NCI-H748 (cell line): ENCODE results near the gene LGALS7.

Source experiments
- DNase-seq: peaks from one replicate; lab custom pipeline; 2025; ENCODE audit not compliant: unreplicated experiment; lab: John Stamatoyannopoulos, UW

LGALS7 gene

DNA sequence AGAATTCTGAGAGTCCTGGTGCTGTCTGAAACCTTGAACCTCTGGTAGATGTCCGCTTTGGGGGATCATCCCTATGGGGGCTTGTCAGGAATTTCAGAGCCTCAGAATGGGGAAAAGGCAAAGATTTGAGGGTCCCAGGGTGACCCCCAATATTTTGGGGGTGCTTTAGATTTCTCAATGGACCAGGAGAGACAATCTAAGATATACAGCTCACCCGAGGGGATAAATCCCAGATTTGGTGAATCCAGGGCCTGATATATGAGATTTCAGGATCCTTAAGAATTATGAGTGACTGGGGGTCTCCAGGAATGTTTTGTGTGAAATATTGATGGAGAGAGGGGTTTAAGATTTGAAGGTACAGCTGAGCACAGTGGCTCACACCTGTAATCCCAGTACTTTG is 32.4 kb downstream of the LGALS7 start:
- DNase-seq: no peak

DNA sequence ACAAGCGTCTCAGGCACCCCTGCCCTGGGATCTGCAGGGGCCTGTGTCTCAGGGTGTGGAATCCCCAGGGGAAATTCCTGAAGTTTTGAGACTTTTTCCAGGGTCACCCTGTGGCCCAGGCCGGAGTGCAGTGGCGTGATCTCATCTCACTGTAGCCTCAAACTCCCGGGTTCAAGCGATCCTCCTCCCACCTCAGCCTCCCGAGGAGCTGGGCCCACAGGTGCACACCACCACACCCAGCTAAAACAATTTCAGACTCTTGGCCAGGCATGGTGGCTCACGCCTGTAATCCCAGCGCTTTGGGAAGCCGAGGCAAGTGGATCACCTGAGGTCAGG is 33.1 kb downstream of the LGALS7 start:
- no peak for DNase-seq

DNA sequence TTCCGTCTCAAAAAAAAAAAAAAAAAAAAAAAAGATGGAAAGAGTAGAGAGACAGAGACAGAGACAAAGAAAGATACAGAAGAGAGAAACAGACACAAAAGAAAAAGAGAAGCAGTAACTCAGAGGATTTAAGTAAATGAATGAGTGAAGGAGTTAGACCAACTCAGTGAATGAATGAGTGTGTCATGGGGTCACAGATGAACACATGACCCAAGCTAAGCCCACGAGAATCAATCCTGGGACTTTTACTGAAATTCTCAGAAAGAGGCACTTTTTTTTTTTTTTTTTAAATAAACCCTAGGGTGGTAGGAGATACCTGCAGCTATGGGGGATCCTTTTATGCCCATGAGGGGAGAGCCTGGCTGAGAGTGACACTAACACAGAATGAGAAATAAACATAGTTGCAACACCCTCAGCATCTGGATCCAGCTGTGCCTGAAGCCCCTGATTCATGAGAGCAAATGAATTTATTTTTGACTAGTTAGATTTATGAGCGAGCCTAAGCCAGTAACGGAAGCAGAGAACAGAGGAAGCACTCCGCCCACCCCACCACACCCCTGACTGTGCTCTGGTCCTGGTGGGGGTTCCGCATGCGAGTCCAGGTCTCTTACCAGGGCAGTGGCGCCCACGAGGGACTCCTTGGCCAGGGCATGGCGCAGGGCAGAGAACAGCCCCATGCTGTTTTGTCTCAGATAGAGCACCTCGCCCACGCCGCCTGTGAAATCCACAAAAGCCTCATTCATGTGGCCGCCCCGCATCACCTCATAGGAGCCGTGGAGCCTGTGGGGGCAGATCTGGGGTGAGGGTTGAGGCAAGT is 33.7 kb downstream of the LGALS7 start:
- DNase-seq: no peak

DNA sequence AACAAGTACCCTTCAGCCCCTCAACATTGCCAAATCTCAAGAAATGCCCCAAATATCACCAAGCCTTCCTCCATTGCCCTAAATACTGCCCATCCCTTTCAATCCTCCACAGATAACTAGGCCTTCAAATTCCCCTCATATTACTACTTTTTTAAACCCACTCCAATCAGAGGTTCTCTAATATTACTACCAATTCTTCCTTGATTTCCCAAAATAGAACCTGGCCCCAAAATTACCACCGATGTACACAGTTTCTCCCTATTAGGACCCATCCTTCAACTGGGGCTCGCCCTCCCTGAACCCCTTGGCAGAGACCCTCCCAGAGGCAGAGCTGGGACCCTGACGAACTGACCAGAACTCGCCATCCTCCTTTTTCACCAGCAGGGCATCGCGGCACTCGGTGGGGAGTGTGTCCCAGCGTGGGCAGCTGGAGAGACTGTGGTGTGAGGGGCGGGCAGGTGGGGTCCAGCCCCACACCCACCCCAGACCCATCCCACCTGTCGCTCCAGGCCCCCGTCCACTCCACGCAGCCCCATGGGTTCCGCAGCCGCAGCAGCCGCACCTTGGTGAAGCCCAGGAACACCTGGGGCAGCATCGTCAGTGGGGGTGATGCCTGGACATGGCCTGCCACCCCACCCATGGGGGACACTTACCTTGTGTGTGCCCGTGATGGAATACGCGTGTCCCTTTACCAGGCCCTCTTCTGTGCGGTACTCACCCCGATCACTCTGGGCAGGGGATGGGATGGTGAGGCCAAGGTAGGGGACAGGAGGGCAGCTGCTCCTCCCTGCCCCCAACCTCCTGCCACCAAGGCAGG is 35.2 kb downstream of the LGALS7 start:
- no peak for DNase-seq

DNA sequence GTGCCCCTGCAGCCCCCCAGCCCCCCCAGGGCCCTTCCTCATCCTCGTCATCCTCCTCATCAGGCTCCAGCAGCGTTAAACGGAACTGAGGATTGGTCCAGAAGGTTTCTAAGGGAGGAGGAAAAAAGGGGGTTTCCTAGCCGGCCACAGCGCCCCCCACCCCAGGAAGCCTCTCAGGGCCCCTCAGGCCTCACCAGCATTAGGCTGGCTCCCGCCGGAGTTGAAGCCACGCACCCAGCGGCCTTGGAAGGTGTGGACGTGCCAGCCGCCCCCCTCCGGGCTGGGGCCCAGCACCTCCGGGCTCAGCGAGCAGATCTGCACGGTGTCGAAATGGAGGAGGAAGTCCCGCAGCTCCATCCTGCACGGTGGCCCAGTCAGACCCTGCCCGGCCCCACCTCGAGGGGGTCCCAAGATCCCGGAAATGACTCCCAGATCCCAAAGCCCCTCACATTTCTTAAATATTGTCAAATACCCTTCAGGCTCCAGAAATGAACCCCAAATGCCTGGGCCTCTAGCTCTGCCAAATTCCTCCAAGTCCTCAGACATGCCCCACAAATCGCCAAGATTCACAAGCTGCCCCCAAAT is 35.9 kb downstream of the LGALS7 start:
- no peak for DNase-seq

DNA sequence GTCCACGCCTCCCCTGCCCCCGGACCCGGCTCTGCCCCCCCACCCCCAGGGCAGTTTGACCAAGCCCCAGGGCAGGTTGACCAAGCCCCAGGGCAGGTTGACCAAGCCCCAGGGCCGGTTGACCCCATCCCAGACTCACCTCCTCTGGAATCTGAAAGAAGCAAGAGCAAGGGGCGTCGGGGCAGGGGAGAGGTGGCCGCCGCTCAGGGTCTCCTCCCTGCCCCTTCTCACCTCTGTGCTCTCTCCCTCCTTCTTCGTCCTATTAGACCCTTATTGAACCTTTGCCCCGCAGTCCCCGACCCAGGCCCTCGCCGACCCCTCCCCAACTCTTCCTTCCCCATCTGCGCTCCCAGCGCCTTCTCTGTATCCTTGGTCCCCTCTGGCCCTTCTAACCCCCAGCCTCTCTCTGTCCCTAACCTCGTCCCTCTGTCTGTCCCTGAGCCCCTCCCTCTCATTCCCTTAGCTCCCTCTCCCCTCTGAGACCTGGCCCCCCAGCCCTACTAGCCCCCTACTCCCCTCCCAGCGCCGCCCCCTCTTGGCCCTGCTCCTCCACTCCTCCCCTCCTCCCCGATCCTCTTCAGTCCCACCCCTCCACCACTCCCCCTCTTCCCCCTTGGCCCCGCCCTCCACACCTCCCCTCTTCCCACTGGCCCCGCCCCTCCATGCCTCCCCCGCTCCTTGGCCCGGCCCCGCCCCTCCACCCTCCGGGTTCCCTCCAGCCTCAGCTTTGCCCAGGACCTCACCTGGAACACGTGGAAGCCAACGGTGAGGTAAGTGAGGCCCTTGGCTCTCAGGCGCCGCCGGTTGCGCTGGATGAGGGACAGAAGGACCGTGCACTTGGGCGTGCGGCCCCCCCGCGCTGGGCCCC is 36.7 kb downstream of the LGALS7 start:
- DNase-seq: peak; percentile 87

DNA sequence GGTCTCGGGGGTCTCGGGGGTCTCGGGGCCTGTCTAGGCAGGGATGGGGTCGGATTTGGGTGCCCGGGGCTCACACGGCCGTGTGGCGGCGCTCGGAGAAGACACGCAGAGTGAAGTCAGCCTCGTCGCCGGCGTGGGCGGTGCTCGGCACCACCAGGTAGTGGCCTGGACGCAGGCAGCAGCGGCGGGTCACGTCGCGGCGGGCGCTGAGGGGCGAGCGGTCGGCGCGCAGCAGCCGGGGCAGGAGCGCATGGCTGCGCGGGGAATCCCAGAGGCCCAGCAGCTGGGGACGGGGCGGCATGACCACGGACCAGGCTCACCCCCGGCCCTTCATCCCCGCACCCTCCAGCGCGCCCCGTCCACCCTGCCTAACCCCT is 37.3 kb downstream of the LGALS7 start:
- DNase-seq: peak; percentile 81

DNA sequence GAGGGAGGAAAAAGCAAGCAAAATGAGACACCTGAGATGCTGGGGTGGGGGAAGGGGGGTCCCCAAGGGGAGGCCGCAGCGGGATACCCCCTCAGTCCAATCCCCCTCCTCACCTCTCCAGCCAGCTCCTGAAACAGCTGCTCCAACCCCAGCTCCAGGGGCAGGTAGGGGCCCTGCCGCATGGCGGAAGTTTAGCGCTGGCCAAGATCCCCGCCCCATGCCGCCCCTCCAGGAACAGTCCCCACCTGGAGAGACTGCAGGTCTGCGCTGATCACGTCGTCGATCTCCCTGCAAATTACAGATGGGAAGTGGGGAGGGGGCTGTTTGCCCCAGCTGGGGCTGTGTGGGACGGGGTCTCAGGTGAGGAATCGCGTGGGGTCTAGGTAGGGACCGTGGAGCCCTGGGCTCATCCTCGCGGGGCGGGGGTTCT is 38.0 kb downstream of the LGALS7 start:
- peak; percentile 74 for DNase-seq

DNA sequence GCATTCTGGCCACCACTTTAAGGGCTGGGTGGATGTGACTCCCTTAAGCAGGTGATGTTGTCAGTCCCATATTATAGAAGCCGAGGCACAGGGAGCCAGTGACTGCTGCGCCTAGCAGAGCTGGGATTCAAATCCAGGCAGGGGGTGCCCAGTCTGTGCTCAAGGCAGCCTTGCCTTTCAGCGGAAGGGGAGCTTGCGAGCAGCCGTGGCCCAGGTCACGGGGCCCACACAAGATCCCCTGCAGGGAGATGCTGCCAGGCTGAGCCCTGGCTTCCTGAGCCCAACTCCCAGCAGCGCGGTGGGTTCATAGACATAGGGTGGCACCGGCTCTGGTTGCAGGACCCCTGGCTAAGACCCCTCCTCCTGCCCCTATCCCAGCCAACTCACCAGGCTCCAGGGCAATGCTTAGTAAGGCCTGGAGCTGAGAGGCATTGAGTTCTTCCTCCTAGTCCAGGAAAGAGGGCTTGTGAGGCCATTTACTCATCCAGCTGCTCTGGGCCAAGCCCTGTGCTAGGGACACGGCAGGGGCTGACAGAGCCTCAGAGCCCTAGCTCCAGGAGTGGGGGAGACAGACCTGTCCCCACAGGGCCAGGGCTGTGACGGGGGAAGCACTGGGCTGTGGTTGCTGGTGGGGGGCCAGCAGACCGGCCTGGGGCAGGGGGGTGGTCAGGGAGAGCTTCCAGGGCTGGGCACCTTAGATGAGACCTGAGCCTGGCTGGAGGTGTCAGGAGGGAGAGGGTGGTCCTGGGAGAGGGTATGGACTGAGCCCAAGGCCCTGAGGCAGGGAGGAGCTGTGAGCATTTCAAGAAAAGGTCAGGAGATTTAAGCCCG is 38.7 kb downstream of the LGALS7 start:
- DNase-seq: no peak

DNA sequence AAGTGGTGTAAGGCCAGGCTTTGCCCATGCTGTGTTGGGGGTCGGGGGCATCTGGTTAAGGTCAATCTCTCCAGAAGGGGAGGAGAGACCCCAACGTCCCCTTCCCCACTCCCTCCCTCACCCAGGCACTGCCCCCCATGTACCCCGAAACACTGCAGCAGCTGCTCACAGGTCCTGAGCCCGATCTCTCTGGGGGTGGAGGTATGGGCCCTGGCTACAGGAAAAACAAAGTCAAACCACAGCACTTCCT is 39.2 kb downstream of the LGALS7 start:
- DNase-seq: no peak

DNA sequence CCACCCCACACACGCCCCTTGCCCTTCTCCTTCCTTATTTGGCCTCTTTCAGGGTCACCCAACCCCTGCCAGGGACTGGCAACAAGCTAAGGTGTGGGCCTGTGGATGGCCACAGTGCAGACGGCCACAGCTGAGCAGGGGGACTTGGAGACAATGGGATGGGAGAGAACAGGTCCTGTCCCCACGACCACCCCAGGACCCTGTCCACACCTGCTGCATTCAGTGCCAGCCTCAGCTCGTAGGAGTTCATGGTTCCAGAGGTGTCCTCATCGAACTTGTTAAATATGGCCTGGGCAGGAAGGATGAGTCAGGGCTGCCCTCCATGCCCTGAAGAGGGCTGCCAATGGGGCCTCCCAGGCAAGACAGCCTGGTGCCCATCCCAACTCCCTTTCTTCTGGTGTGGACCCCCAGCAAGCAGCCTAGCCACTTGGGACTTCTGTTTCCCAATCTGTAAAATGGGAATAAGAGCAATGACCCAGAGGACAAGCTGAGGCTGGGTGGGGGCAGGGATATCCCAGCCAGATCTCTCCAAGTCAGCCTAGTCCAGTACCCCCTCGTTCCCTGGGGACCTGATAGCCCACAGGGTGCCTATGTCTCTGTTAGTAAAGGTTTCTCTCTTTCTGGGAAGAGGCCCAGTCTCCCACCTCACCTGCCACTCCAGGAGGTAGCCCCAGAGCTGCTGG is 39.7 kb downstream of the LGALS7 start:
- DNase-seq: no peak

DNA sequence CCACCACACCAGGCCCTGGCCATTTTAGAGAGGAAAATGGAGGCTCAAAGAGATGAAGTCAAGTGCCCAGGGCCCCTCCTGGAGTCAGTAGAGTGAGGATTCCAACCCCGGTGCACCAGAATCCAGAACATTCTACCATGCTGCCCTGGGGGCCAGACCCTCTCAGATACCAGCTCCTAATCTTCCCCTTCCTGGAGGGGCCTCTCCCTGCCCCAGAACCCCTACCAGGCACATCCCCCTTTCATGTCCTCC is 40.1 kb downstream of the LGALS7 start:
- no peak for DNase-seq

DNA sequence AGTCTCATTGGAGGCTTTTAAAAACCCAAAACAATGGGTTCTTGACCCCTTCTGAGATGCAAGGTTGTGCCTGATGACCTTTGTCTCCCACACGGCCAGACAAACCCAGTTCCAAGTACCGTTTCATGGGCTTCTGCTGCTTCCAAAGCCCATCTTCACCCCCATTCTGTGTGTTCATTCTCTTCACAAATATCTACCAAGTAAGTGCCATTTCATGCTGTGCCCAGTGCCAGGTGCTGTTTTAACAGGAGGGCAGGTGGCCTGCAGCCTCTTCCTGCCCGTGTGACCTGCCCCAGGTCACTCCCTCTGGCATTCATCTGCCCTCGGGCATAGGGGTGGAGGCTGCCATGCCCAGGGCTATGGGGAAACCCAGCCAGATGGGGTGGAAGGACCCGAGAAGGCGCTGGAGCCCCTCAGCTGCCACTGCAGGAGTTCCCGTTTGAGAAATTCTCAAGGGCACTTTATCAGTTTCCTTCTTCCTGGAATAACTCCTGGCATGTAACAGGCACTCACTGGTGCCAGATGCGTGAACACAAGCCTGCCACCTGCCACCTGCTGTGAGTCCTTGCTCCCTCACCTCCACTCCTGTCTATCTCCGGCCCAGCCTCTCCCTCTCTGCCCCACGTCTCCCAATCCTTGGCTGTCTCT is 41.5 kb downstream of the LGALS7 start:
- no peak for DNase-seq

DNA sequence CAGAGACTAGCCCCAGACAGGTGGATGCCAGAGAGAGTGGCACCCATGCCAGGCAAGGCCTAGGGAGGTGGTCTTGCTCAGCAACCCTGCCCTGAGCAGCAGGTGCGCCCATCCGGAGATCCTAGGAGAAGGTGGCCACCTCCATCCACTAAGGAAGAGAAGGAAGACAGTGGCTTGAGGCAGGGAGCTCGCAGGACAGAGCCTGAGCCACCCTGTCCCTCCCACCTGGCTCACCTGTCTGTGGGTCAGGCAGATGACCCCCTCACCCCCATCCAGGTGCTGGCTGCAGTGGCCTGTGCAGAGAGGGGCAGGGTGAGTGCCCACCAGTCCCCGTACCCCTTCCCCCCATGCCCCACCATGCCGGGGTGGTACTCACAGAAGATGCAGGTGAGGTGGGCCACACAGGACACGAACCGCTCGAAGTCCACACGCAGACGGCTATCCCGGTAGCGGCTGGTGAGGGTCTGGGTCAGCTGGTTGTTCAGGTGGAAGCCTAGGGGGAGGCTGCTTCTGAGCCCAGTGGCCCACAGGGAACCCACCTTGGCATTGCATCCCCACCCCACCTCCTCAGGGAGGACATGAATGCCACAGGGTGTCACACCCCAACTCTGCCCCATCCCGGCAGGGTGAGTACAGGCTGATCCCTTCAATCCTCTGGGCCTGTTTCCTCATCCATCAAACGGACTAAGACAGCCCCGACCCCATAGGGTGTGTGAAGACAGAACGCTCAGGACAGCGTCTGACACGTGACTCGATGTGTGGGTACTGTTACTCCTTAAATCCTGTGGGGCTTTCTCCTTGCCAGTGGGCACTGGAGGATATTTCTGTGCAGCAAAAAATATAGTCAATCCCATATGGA is 42.4 kb downstream of the LGALS7 start:
- DNase-seq: no peak

DNA sequence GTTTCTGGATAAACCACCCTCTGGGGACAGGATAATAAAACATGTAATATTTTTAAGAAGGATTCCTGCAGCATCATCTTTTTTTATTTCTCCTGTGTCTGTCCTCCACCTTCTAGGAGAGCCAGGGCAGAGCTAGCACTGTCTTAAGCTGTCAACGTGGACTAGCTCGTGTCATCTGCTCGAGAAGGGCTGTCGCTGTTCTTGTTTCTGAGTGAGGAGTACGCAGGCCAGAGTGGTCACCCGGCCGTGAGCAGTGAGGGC is 42.9 kb downstream of the LGALS7 start:
- no peak for DNase-seq

DNA sequence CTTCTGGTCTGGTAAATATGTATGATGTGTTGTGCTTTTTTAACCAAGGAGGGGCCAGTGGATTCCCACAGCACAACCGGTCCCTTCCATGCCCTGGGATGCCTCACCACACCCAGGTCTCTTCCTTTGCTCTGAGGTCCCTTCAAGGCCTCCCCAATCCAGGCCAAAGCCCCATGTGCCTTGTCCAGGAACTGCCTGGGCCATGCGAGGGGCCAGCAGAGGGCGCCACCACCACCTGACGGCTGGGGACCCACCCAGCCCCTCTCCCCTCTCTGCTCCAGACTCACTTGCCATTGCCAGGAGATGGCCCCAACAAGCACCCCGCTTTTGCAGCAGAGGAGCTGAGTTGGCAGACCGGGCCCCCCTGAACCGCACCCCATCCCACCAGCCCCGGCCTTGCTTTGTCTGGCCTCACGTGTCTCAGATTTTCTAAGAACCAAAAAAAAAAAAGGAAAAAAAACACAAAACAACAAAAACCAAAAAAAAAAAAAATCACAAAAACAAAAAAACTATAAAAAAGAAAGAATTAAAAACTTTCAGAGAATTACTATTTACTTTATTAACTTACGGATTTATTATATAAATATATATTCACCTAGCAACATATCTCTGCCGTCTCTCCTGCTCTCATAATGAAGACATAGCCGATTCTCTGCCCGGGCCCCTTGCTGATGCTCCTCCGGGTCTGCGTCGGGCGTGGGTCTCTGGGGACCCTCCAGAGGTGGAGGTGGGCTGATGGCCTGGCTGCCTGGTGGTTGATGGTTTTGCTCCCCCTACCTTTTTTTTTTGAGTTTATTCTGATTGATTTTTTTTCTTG is 43.5 kb downstream of the LGALS7 start:
- DNase-seq: peak; percentile 70

DNA sequence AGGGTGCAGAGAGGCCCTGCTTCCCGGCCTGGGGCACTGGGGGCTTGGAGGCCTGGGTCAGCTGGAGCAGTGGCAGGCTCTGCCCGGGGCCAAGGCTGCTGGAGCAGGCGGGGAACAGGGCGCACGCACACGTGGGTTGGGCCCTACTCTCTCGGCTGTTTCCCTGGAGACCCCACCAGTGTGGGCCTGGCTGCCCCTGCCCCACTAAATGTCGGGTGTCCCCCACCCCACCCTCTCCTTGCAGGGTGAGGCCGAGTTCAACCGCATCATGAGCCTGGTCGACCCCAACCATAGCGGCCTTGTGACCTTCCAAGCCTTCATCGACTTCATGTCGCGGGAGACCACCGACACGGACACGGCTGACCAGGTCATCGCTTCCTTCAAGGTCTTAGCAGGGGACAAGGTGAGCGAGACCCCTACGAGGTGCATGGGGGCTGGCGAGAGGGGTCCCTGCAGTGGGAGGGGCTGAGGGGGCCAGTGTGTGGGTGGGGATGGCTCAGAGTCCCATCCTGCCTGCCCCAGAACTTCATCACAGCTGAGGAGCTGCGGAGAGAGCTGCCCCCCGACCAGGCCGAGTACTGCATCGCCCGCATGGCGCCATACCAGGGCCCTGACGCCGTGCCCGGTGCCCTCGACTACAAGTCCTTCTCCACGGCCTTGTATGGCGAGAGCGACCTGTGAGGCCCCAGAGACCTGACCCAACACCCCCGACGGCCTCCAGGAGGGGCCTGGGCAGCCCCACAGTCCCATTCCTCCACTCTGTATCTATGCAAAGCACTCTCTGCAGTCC is 44.4 kb downstream of the LGALS7 start:
- DNase-seq: no peak
